Effector memory CD8-positive, alpha-beta T cell (primary cell): Measurements from ENCODE around the gene COMMD10.

Experiments used
- ATAC-seq: fragments of 150-1000 bp; cut with Tn5 transposase; replicated peaks from 2 replicates; pipeline ENCODE4 v1.10.0; 2021; ENCODE audit warnings: mild to moderate bottlenecking, moderate library complexity
- DNase-seq, 3 experiments: peaks; one replicate each; pipeline ENCODE4 v3.0.0; 2021
- H3K27ac Mint-ChIP-seq, 2 donors: one replicate each; pipeline ENCODE4 v1.8.0; 2022; ENCODE audit warnings: mild to moderate bottlenecking in 2 of 2, mixed read lengths in 2 of 2, moderate library complexity in 2 of 2
- H3K27me3 Mint-ChIP-seq, 2 donors: one replicate each; pipeline ENCODE4 v1.8.0; 2022; ENCODE audit warnings: mixed read lengths in 2 of 2
- H3K36me3 Mint-ChIP-seq: one replicate; pipeline ENCODE4 v1.8.0; 2022; ENCODE audit warnings: mild to moderate bottlenecking, moderate library complexity, mixed read lengths; ENCODE audit not compliant: insufficient read depth
- H3K4me1 Mint-ChIP-seq, 2 donors: one replicate each; pipeline ENCODE4 v1.8.0; 2022; ENCODE audit warnings: low read depth in 2 of 2, mixed read lengths in 2 of 2
- H3K4me3 Mint-ChIP-seq, 2 donors: one replicate each; pipeline ENCODE4 v1.8.0; 2022; ENCODE audit warnings: mild to moderate bottlenecking in 2 of 2, mixed read lengths in 2 of 2, moderate library complexity in 2 of 2
- H3K9me3 Mint-ChIP-seq, 2 donors: one replicate each; pipeline ENCODE4 v1.8.0; 2022; ENCODE audit warnings: mixed read lengths in 2 of 2

Gene COMMD10

GRCh38 chr5:116292321-116292720 lies 207.5 kb downstream of the COMMD10 start:
- H3K36me3 Mint-ChIP-seq = peaks cover 10% of the 10 kb centered on the region
- ATAC-seq = no peak

DNA sequence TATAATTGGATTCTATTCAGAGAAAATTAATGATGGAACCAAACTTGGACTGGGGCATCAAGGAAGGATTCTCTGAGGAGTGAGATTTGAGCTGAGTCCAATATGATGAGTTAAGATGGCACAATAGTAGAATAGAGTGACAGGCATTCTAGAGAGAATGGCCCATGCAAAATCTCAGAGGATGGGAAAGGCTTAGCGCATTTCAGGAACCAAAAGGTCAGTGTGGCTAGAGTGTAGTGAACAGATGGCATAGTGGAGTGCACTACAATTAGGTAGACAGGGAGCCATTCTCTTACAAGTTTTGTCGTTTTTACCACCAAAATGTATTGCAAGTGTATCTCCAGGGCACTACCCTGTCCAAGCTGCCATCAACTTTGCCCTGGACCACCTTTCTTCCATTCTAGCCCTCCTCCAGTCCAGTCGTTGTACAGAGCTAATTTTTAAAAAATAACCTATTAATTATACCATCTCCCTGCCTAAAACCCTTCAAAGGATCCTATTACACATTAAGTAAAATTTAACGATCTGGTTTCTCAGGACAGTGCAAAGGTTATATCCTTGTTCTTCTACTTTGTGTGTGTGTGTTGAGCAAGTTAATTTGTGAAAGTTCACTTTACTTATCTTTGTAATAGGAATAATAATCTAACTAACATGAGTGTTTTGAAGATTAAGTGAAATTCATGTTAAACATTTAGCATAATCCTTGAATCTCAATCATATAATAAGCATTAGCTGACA lies 211.7 kb downstream of the COMMD10 start:
- no peak overlapping the region for H3K27ac Mint-ChIP-seq
- H3K36me3 Mint-ChIP-seq = peaks cover 12% of the 10 kb centered on the region
- no peak for ATAC-seq
- no peaks in the 10 kb centered on the region for H3K4me1 Mint-ChIP-seq
- H3K27me3 Mint-ChIP-seq = no peaks in the 10 kb centered on the region
- DNase-seq = no peak
- H3K4me3 Mint-ChIP-seq = no peak overlapping the region
- H3K9me3 Mint-ChIP-seq = peaks cover 3 to 9% of the 10 kb centered on the region in 2 donors

More at GRCh38 chr5:116292321-116292720, 207.5 kb downstream of the COMMD10 start:
- no peaks in the 10 kb centered on the region for H3K27me3 Mint-ChIP-seq
- H3K4me1 Mint-ChIP-seq = no peaks in the 10 kb centered on the region
- H3K27ac Mint-ChIP-seq = no peak overlapping the region
- peaks cover 10 to 17% of the 10 kb centered on the region in 2 donors for H3K9me3 Mint-ChIP-seq
- DNase-seq = no peak
- H3K4me3 Mint-ChIP-seq = no peak overlapping the region

DNA sequence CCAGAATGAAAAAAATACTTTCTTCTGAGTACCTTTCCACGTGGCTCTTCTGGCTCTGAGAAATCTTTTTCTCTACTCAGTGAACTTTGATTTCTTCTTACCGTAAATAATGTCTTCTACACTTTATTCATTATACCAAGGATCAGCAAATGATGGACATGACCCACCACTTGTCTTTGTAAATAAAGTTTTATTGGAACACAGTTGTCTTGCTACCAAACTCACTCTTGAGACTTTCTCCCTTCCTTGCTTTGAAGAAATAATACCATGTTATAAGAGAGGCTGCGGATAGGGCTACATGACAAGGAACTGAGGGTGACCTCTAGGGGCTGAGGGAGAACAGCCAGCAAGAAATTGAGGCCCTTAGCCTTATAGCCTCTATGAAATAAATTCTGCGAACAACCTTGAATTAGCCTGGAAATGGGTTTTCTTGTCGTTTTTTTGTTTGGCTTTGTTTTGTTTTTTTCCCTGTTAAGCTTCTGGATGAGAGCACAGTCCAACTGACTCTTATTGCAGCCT lies 212.5 kb downstream of the COMMD10 start:
- H3K9me3 Mint-ChIP-seq = peaks cover 3 to 9% of the 10 kb centered on the region in 2 donors
- H3K4me1 Mint-ChIP-seq = no peaks in the 10 kb centered on the region
- H3K27ac Mint-ChIP-seq = no peak overlapping the region
- no peak for ATAC-seq
- H3K36me3 Mint-ChIP-seq = peaks cover 9% of the 10 kb centered on the region
- no peaks in the 10 kb centered on the region for H3K27me3 Mint-ChIP-seq
- no peak overlapping the region for H3K4me3 Mint-ChIP-seq
- DNase-seq = no peak

DNA sequence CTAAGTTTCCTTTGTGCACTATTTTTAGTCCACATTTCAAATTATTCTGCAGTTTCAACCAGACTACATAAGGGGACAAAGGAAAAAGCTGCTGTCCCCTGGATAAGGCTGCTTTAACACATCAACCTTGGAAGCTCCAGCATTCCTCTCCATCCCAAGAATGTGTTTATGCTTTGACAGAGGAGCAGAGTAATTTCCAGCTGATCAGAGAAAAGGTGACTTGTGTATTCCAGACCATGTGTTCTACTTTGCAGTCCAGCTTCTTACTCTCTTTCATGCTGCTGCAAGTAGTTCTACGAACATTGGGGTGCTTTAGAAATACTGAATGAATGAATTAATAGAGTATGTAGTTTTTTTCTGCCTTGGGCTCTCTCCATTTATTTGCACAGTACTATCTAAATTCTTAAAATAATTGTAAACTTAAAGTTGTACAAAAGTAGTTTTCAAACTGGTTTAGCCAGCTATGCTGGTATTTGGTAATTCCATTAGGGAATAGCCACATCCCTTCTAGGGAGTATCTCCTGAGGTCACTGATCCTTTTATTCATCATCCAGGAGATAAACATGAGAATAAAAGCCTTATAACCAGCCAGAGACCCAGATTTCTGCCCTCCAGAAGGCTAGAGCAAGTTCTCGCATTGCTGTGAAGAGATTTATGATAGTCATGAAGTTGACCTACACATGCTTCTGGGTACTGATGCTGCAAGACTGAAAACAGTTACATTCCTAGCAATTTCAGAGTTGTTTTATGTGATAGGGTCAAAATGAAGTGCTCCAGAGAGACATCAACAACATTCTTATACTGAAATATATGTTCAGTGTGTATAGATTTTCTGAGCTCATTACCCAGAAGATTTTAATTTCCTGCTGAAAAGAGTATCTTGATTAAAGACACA lies 215.2 kb downstream of the COMMD10 start:
- Mint-ChIP-seq H3K4me3 (no peak overlapping the region), H3K27ac (no peak overlapping the region), H3K36me3 (peaks cover 11% of the 10 kb centered on the region), H3K27me3 (no peaks in the 10 kb centered on the region), H3K9me3 (peaks cover 8 to 16% of the 10 kb centered on the region in 2 donors), H3K4me1 (no peaks in the 10 kb centered on the region)
- DNase-seq (no peak), ATAC-seq (no peak)

DNA sequence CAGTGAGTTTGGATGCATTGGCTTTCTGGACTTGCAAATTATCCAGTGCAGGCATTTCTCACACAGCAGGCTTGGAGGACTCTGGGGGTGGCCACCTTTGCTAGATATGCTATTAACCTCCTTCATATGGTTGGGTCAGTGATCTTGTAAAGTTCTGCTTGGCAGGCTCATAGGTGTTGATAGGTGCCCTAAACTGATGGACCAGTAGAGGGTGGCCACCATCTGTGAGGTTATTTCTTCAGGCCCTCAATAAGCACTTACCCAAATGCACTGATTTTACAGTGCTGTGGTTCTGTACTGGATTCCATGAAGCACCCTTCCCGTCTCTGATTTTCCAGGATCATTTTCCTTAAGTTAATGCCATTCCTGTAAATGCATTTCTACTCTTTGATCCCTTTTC lies 216.3 kb downstream of the COMMD10 start:
- peaks cover 11% of the 10 kb centered on the region for H3K36me3 Mint-ChIP-seq
- peaks cover 10 to 23% of the 10 kb centered on the region in 2 donors for H3K9me3 Mint-ChIP-seq
- no peaks in the 10 kb centered on the region for H3K4me1 Mint-ChIP-seq
- no peak overlapping the region for H3K27ac Mint-ChIP-seq
- DNase-seq (no peak), ATAC-seq (no peak)
- H3K27me3 Mint-ChIP-seq = no peaks in the 10 kb centered on the region
- H3K4me3 Mint-ChIP-seq = no peak overlapping the region

GRCh38 chr5:116303340-116303739 lies 218.5 kb downstream of the COMMD10 start:
- H3K27me3 Mint-ChIP-seq = no peaks in the 10 kb centered on the region
- peaks cover 10 to 32% of the 10 kb centered on the region in 2 donors for H3K9me3 Mint-ChIP-seq
- H3K27ac Mint-ChIP-seq = no peak overlapping the region
- ATAC-seq (no peak), DNase-seq (no peak)
- no peaks in the 10 kb centered on the region for H3K4me1 Mint-ChIP-seq
- no peak overlapping the region for H3K4me3 Mint-ChIP-seq
- peaks cover 11% of the 10 kb centered on the region for H3K36me3 Mint-ChIP-seq

GRCh38 chr5:116303810-116304209 lies 219.0 kb downstream of the COMMD10 start:
- Mint-ChIP-seq H3K27ac (no peak overlapping the region), H3K36me3 (peaks cover 10% of the 10 kb centered on the region), H3K4me1 (no peaks in the 10 kb centered on the region), H3K27me3 (no peaks in the 10 kb centered on the region), H3K4me3 (no peak overlapping the region), H3K9me3 (peaks cover 10 to 32% of the 10 kb centered on the region in 2 donors)
- DNase-seq (no peak), ATAC-seq (no peak)

GRCh38 chr5:116305899-116306298 lies 221.1 kb downstream of the COMMD10 start:
- no peak overlapping the region for H3K4me3 Mint-ChIP-seq
- H3K27ac Mint-ChIP-seq = no peak overlapping the region
- no peak for ATAC-seq
- H3K9me3 Mint-ChIP-seq = peaks cover 12 to 32% of the 10 kb centered on the region in 2 donors
- H3K36me3 Mint-ChIP-seq = peaks cover 7% of the 10 kb centered on the region
- H3K4me1 Mint-ChIP-seq = peaks cover 0 to 1% of the 10 kb centered on the region in 2 donors
- DNase-seq = no peak
- no peaks in the 10 kb centered on the region for H3K27me3 Mint-ChIP-seq

DNA sequence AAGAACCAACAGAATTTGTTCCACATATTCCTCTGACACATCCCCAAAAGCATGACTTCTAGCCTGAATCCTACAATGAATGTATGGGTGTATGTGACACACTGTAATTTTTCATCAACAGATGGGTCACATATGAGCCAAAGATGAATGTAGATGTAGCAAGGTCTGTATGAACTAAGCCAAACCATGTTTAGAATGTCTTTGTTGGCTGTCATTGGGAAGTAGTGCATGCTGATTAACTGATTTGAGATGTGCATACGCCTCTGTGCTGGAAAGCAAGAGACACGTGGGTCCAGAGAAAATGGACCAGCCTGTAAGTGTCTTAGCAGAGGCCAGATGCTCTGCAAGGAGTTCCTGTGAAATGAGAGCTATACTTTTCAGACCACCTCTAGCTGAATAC lies 222.0 kb downstream of the COMMD10 start:
- no peak for DNase-seq
- peaks cover 0 to 1% of the 10 kb centered on the region in 2 donors for H3K4me1 Mint-ChIP-seq
- H3K27me3 Mint-ChIP-seq = no peaks in the 10 kb centered on the region
- ATAC-seq = no peak
- H3K4me3 Mint-ChIP-seq = no peak overlapping the region
- peaks cover 7% of the 10 kb centered on the region for H3K36me3 Mint-ChIP-seq
- no peak overlapping the region for H3K27ac Mint-ChIP-seq
- H3K9me3 Mint-ChIP-seq = peaks cover 12 to 32% of the 10 kb centered on the region in 2 donors

DNA sequence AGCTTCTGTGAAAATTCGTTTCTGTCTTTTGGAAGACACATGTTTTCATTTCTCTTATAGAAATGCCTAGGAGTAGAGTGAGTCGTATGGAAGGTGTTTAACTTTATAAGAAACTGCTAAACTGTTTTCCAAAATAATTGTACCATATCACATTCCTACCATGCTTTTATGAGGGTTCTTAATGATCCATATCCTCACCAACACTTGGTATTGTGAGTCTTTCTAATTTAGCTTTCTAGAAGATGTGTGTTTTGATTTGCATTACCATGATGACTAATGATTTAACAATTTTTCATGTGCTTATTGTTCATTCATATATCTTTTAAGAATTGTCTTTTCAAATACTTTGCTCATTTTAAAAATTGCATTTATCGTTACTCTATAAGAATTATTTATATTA lies 223.6 kb downstream of the COMMD10 start:
- Mint-ChIP-seq H3K27me3 (no peaks in the 10 kb centered on the region), H3K4me3 (no peak overlapping the region), H3K27ac (no peak overlapping the region), H3K4me1 (peaks cover 5 to 10% of the 10 kb centered on the region in 2 donors), H3K36me3 (peaks cover 12% of the 10 kb centered on the region), H3K9me3 (peaks cover 12 to 32% of the 10 kb centered on the region in 2 donors)
- DNase-seq (no peak), ATAC-seq (no peak)

DNA sequence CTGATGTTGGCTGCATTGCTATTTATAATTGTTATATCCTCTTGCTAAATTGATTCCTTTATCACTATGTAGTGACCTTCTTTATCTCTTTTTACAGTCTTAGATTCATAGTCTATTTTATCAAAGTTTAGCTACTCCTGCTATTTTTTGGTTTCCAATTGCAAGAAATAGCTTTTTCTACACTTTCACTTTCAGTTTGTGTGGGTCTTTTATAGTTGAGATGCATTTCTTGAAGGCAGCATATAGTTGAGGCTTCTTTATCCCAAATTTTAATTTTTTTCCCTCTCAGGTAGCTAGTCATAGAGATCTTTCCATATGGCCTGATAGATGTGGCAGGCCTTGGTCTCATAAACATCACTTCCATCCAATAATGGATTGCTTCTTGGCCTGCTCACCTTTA lies 228.5 kb downstream of the COMMD10 start:
- Mint-ChIP-seq H3K4me1 (peaks cover 7 to 12% of the 10 kb centered on the region in 2 donors), H3K27me3 (no peaks in the 10 kb centered on the region), H3K4me3 (peak overlapping the region; percentile 35 to 66), H3K36me3 (peaks cover 14% of the 10 kb centered on the region), H3K27ac (peak overlapping the region; percentile 55 to 85), H3K9me3 (peaks cover 5 to 10% of the 10 kb centered on the region in 2 donors)
- no peak for ATAC-seq
- DNase-seq = no peak

GRCh38 chr5:116315531-116315930 lies 230.7 kb downstream of the COMMD10 start:
- Mint-ChIP-seq H3K4me1 (peaks cover 6 to 12% of the 10 kb centered on the region in 2 donors), H3K27me3 (no peaks in the 10 kb centered on the region), H3K4me3 (no peak overlapping the region), H3K9me3 (peaks cover 5 to 17% of the 10 kb centered on the region in 2 donors), H3K27ac (no peak overlapping the region), H3K36me3 (peaks cover 18% of the 10 kb centered on the region)
- ATAC-seq = no peak
- DNase-seq = no peak

- no peak for DNase-seq
- peaks cover 12% of the 10 kb centered on the region for H3K36me3 Mint-ChIP-seq
- no peak overlapping the region for H3K4me3 Mint-ChIP-seq
- H3K27me3 Mint-ChIP-seq = no peaks in the 10 kb centered on the region
- no peak overlapping the region for H3K27ac Mint-ChIP-seq
- H3K4me1 Mint-ChIP-seq = peaks cover 3% of the 10 kb centered on the region in 2 donors
- H3K9me3 Mint-ChIP-seq = peaks cover 9 to 17% of the 10 kb centered on the region in 2 donors
- ATAC-seq = no peak
Measured at GRCh38 chr5:116318091-116318854, 233.4 kb downstream of the COMMD10 start.
